Ectodermal cell (in vitro differentiated cells): ENCODE measurements around the gene SSUH2.
"Not testable (repeated sequence)": the region's sequence is repeated elsewhere in the genome, so short reads cannot be mapped to it uniquely, and the experiment has no call there.

Experiments
- H3K27ac ChIP-seq: 2 replicates; pipeline ENCODE4 v1.7.0; 2013; ENCODE audit warnings: mild to moderate bottlenecking, low read depth, low read length; ENCODE audit not compliant: insufficient read depth, poor library complexity, severe bottlenecking
- H3K27me3 ChIP-seq: 2 replicates; pipeline ENCODE4 v1.7.0; 2013; ENCODE audit warnings: mild to moderate bottlenecking, low read length; ENCODE audit not compliant: insufficient read depth, control insufficient read depth, poor library complexity, severe bottlenecking
- H3K36me3 ChIP-seq: one replicate; pipeline ENCODE4 v1.7.0; 2013; ENCODE audit warnings: low read length; ENCODE audit not compliant: control insufficient read depth, insufficient read depth
- H3K4me1 ChIP-seq: one replicate; pipeline ENCODE4 v1.7.0; 2013; ENCODE audit warnings: low read length; ENCODE audit not compliant: control insufficient read depth, insufficient read depth
- H3K4me3 ChIP-seq: 2 replicates; pipeline ENCODE4 v1.7.0; 2013; ENCODE audit warnings: low read depth, low read length, control low read depth; ENCODE audit not compliant: insufficient read depth
- H3K9me3 ChIP-seq: 2 replicates; pipeline ENCODE4 v1.7.0; 2013; ENCODE audit warnings: mild to moderate bottlenecking, low read length, moderate library complexity; ENCODE audit not compliant: control insufficient read depth
- WGBS, 2 experiments: methylation state at CpG; one replicate each; pipeline ENCODE4 v1.1.7; 2013; ENCODE audit warnings: missing lambda C conversion rate in 2 of 2; 5-methylcytosine and 5-hydroxymethylcytosine counted together

The SSUH2 gene

DNA sequence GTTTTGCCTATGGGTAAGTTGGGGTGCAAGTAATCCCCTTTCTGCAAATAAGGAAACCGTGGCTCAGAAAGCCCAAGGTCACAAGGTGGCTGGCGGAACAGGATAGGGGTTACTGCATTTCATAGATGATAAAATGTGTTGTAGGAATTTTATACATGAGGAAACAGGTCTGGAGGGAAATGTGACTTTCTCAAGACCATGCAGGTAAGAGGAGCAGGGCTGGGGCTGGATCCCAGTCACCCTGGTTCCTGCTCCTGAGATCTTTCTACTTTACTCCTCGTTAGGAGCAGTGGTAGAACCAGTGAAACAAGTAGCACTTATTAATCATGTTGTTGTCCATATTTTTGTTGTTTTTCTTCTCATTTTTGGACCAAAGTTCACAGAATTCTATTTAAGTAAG is 63.2 kb downstream of the SSUH2 start:
- no peaks in the 10 kb centered on the region for H3K4me1 ChIP-seq
- H3K9me3 ChIP-seq = no peaks in the 10 kb centered on the region
- no peak overlapping the region for H3K27ac ChIP-seq
- no peaks in the 10 kb centered on the region for H3K27me3 ChIP-seq
- H3K4me3 ChIP-seq = no peak overlapping the region
- H3K36me3 ChIP-seq = no peaks in the 10 kb centered on the region
- WGBS, 2 experiments = 92 to 98% methylated on average over 3 of the region's 3 CpGs

DNA sequence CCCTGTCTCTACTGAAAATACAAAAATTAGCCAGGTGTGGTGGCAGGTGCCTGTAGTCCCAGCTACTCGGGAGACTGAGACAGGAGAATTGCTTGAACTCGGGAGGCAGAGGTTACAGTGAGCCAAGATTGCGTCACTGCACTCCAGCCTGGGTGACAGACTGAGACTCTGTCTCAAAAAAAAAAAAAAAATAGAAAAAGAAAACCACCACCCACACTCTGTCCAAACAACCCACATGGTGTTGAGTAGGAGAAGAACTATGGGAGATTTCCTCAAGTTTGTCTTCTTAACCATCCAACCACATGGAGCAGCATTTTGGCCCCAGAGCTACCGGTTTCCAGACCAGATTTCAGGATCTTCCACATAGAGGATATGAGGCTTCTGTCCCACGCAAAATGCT is 64.2 kb downstream of the SSUH2 start:
- WGBS, 2 experiments = 84 to 87% methylated on average over 5 of the region's 5 CpGs
- H3K27ac ChIP-seq, H3K4me3 ChIP-seq, H3K9me3 ChIP-seq, H3K27me3 ChIP-seq, H3K4me1 ChIP-seq, H3K36me3 ChIP-seq: not testable (repeated sequence)

DNA sequence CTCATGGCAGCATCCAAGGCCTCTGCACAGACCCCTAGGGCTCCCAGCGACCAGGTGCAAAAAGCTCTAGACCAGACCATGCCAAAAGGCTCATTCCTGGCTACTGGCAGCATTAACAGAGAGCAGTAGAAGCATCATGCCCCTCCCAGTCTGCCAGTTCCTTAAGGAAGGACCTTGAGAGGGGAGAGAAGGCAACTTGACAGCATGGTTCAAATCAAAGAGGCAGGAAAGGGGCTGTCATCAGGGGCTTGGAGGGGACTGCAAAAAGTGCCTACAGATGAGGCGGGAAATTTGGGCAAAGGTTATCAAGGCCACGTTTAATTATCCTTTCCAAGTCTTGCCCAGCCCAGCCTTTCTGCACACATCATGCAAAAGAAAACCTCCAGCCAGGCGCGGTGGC is 64.7 kb downstream of the SSUH2 start:
- no peak overlapping the region for H3K27ac ChIP-seq
- no peak overlapping the region for H3K4me3 ChIP-seq
- no peaks in the 10 kb centered on the region for H3K36me3 ChIP-seq
- H3K4me1 ChIP-seq = no peaks in the 10 kb centered on the region
- H3K27me3 ChIP-seq = no peaks in the 10 kb centered on the region
- H3K9me3 ChIP-seq = no peaks in the 10 kb centered on the region
- 84 to 92% methylated on average over 5 of the region's 5 CpGs for WGBS, 2 experiments

DNA sequence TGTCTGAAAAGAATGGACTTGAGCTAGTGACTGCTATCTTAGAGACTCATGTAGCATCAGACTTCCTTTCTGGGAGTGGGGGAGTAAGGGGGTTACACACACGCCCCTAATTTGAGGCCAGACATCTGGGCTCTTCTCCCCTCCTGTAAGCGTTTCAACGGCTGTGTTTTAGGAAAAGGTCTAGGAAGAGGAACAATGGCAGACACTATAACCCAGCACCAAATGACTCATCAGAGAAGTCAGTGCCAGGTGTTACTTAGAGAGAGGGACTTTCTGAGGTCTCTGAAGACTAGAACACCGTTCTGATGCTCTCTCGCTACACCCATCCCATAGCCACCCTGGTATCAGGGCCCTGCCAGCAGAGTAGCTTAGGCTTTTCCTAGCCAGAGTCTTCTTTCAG is 65.5 kb downstream of the SSUH2 start:
- Histone ChIP-seq H3K4me1 (no peaks in the 10 kb centered on the region), H3K27me3 (no peaks in the 10 kb centered on the region), H3K9me3 (no peaks in the 10 kb centered on the region), H3K4me3 (no peak overlapping the region), H3K27ac (no peak overlapping the region), H3K36me3 (no peaks in the 10 kb centered on the region)
- WGBS, 2 experiments = 70 to 83% methylated on average over 5 of the region's 5 CpGs

DNA sequence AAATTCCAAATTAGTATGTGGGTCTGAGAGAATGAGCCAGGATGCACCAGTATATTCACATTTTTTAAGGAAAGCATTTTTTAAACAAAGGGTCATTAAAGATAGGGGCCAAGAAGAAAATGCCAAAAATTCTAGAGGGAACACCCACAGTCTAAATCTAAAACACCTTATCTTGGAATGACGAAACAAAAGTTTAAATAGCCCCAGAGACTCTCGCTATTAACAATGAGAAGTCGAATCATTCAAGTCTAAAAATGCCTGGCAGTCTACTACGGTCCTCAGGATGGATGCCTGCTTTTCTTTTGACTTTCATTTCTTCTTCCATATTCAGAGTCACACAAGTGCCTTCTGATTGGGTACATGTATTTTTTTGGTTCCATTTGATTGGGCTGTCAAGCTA is 66.3 kb downstream of the SSUH2 start:
- no peaks in the 10 kb centered on the region for H3K4me1 ChIP-seq
- no peaks in the 10 kb centered on the region for H3K27me3 ChIP-seq
- H3K27ac ChIP-seq = no peak overlapping the region
- 92 to 95% methylated on average over 4 of the region's 4 CpGs for WGBS, 2 experiments
- H3K36me3 ChIP-seq = no peaks in the 10 kb centered on the region
- H3K4me3 ChIP-seq = no peak overlapping the region
- no peaks in the 10 kb centered on the region for H3K9me3 ChIP-seq

DNA sequence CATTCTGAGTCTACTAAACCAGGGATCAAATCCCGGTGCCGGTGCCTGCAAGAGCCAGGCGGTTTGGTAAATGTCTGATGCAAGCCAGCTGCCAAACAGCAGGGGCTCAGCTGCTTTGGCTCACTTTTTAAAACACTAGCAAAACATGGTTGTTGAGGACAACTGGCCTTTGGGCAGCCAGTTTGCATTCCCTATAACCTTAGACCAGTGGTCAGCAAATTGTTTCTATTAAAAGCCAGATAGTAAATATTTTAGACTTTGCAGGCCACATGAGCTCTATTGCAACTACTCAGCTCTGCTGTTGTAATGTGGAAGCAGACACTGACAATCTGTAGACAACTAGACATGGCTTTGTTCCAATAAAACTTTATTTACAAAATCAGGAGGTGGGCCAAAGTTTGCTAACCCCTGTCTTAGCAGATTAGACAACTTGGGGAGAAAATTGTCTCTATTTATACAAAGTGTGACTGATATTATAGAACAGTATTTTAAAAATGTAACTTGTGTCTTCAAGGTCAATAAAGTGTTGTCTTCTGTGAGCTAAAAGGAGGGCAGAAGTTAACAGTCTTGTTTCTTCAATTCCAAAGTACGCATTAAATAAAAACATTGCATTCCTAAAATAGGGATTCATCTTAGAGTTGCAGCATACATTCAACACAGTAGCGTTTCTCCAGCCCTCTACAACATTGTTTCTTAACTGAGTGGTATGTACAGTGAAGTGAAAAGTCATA is 67.6 kb downstream of the SSUH2 start:
- no peak overlapping the region for H3K4me3 ChIP-seq
- no peaks in the 10 kb centered on the region for H3K9me3 ChIP-seq
- WGBS, 2 experiments = 82 to 90% methylated on average over 5 of the region's 5 CpGs
- no peaks in the 10 kb centered on the region for H3K36me3 ChIP-seq
- H3K4me1 ChIP-seq = no peaks in the 10 kb centered on the region
- H3K27ac ChIP-seq = no peak overlapping the region
- H3K27me3 ChIP-seq = no peaks in the 10 kb centered on the region

DNA sequence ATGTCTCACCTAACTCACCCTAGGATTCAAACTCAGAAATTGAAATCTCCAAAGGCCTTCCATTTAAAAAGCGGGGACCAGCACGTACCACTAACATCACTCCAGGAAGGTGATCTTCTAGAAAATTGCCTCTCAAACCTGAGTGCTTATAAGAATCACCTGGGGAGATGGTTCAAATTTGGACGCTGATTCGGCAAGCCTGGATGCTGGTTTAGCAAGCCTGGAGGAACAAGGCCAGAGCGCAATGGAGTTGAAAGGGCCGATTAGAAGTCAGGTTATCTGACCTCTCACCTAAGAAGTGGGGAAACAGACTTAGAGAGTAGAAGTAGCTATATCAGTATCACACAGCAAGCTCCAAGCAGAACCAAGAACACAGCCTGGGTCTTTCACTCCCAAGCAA is 68.2 kb downstream of the SSUH2 start:
- H3K27me3 ChIP-seq = no peaks in the 10 kb centered on the region
- no peak overlapping the region for H3K27ac ChIP-seq
- no peaks in the 10 kb centered on the region for H3K9me3 ChIP-seq
- no peaks in the 10 kb centered on the region for H3K4me1 ChIP-seq
- no peak overlapping the region for H3K4me3 ChIP-seq
- no peaks in the 10 kb centered on the region for H3K36me3 ChIP-seq
- 86 to 88% methylated on average over 6 of the region's 6 CpGs for WGBS, 2 experiments

DNA sequence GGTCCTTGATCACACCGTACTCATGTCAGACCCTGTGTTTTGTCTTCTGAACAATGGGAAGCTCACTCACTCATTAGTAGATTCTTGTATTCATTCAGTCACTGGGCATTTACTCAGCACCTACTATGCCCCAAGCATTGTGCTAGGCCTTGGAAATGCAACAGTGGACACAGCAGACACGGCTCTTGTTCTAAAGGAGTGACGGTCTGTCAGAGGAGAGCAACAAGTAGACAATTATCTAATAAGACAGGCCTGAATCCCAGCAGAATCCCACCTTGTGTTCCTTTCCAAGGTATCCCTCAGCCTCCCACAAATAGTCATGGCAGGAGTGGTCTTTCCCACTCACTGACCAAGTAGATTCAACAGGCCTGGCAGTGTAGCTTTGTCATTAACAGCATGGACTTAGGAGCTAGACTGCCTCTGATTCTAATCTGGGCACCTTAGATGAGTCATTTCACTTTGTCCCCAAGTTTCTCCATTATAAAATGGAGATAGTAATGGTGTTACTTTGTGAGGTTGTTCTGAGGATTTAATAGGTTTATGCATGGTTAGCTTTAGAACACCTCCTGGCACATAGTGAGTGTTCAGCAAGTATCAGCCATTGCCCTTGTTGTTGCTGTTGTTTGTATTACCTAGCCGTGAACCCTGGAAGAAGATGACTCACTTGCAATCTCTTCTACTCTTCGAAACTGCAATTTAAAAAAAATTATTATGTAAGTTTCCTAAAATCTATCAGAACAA is 69.1 kb downstream of the SSUH2 start:
- 92 to 94% methylated on average over 4 to 5 of the region's 5 CpGs for WGBS, 2 experiments
- no peak overlapping the region for H3K27ac ChIP-seq

DNA sequence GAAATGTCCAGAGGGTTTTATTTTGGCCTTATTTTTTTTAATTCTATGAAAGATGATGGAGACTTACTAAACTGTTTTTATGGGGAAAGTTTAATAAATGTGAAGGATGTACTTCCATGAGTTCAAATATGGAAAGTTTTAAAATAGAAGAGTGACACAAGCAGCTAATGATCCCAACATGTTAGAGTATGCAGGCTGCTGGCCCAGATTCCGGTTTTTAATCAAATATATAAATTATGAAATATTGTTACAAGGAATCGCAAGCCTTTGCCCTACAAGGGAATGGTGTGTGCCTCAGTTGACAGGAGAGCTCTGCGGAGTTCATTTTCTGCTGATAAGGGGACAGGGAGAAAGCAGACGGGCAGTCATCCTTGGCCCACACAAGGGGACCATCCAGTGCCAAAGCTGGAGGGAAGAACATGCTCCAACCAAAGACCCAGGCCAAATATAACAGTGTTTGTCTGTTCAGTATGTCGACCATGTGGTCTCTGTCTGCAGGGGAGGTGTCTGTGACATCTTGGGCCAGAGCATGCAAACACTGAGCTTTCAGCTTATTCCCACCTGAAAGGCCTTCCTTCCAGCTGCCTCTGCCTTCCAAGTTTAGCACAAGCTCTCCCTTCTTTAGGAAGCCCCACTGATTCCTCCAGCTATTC is 69.8 kb downstream of the SSUH2 start:
- no peaks in the 10 kb centered on the region for H3K27me3 ChIP-seq
- no peak overlapping the region for H3K27ac ChIP-seq
- no peak overlapping the region for H3K4me3 ChIP-seq
- H3K9me3 ChIP-seq = no peaks in the 10 kb centered on the region
- H3K4me1 ChIP-seq = no peaks in the 10 kb centered on the region
- 95% methylated on average over 4 to 5 of the region's 5 CpGs for WGBS, 2 experiments
- no peaks in the 10 kb centered on the region for H3K36me3 ChIP-seq

More for the DNA sequence above, 69.1 kb downstream of the SSUH2 start:
- H3K36me3 ChIP-seq = no peaks in the 10 kb centered on the region
- H3K27me3 ChIP-seq = no peaks in the 10 kb centered on the region
- no peak overlapping the region for H3K4me3 ChIP-seq
- H3K9me3 ChIP-seq = no peaks in the 10 kb centered on the region
- H3K4me1 ChIP-seq = no peaks in the 10 kb centered on the region

DNA sequence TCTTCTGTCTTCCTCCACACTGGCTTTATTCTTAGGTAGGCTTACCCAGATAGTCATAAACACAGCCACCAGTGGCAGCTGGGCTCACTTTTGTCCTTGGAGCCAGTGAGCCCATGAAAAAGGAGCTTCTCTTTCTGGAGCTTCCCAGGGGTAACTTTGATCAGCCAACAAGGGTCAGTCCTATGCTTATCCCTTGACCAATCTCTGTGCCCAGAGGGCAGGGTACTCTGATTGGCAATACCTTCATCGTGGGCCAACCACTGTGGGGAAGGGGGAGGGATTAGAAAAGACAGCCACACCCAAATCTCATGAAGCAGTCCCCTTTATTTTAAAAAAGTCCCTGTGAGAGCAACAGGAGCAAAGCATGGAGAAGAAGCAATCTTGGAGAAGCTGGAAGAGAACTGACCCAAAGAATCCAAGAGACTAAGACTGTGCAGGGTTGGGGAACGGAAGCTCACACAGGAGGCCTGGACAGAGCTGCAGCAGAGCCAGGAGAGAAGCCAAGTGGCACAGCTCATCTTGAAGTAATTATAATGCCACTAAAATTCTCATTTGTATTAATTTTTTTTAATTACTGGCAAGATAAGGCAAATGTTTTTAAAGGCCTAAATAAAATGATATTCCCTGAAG is 70.4 kb downstream of the SSUH2 start:
- Histone ChIP-seq H3K9me3 (no peaks in the 10 kb centered on the region), H3K4me1 (no peaks in the 10 kb centered on the region), H3K27ac (no peak overlapping the region), H3K4me3 (no peak overlapping the region), H3K27me3 (no peaks in the 10 kb centered on the region), H3K36me3 (no peaks in the 10 kb centered on the region)
- WGBS, 2 experiments = 90 to 95% methylated on average over 2 of the region's 2 CpGs
